Muscle of leg (tissue), 11 donors: ENCODE data around the gene WDR26. TPM values are rescaled to one million over a fixed set of nuclear protein-coding genes. Genes with fewer than 3 reads are reported as not detected.
"Not testable (repeated sequence)": the region's sequence is repeated elsewhere in the genome, so short reads cannot be mapped to it uniquely, and the experiment has no call there.

Source experiments
- DNase-seq: peaks from one replicate; pipeline ENCODE4 v3.0.0; 2013
- H3K27ac ChIP-seq: one replicate; pipeline ENCODE4 v1.5.1; 2013; ENCODE audit warnings: mild to moderate bottlenecking, low read length, control low read depth
- H3K27me3 ChIP-seq: one replicate; pipeline ENCODE4 v1.6.1; 2013; ENCODE audit warnings: low read length; ENCODE audit not compliant: control insufficient read depth, insufficient read depth
- H3K36me3 ChIP-seq: one replicate; pipeline ENCODE4 v1.6.1; 2013; ENCODE audit warnings: low read length; ENCODE audit not compliant: control insufficient read depth, insufficient read depth
- H3K4me1 ChIP-seq: one replicate; pipeline ENCODE4 v1.6.1; 2013; ENCODE audit warnings: low read length; ENCODE audit not compliant: control insufficient read depth, insufficient read depth
- H3K4me3 ChIP-seq: one replicate; pipeline ENCODE4 v1.5.1; 2013; ENCODE audit warnings: low read length, control low read depth
- H3K9me3 ChIP-seq: replicated peaks from 2 replicates; pipeline ENCODE4 v1.6.1; 2013; ENCODE audit warnings: low read depth, low read length; ENCODE audit not compliant: control insufficient read depth
- WGBS: methylation state at CpG from one replicate; pipeline ENCODE4 v1.1.5; 2013; ENCODE audit warnings: missing lambda C conversion rate; ENCODE audit not compliant: insufficient coverage; 5-methylcytosine and 5-hydroxymethylcytosine counted together
- polyA plus RNA-seq, 8 donors: library from polyadenylated mRNA; unstranded; fragments of 120-200 nt; gene quantifications; one replicate each; pipeline versions ENCODE4 v1.2.1 to v1.2.3, GENCODE V29; 2013; ENCODE audit warnings: inconsistent platforms in 1 of 8, low replicate concordance in 1 of 8; ENCODE audit not compliant: insufficient read length in 8 of 8, insufficient read depth in 1 of 8
- total RNA-seq: library from RNA; stranded (reverse); fragments of 120-200 nt; gene quantifications from one replicate; pipeline ENCODE4 v1.2.4, GENCODE V29; 2013

WDR26 gene
- total and polyA plus RNA-seq, 9 donors: 39.8 to 77.9 (median 62.6) TPM

DNA sequence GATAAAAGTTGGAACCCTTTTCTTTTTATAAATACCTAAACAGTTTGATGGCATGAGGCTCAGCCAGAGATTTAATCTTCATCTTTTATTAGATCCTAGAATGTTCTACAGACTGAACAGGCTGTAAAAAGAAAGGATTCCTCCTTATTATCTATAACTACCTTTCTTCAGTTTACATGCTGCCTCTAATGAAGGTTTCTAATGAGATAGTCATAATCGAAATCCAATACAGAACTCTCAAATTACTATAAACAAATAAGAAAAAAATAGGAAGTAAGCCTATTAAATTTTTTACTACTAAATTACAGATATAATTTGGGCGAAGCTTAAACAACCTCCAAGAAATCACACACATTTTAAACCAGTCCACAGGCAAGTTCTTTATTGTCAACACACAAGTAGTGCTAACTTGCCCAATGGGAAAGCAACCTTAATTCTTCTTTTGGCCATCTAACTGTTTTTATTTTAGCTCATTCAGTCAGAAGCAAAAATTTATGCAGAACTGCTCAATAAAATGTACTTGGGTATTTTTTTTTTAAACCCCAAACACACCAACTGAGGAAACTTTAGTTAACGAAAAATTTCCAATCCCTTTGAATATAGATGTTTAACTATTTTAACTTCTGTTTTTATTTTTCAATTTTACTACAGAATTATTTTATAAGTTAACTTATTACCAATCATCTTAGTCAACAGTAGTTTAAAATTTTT is 4.8 kb downstream of the WDR26 start:
- no CpG with 5 or more reads among the region's 3 CpGs for WGBS
- peaks cover 5% of the 10 kb centered on the region for H3K36me3 ChIP-seq
- peaks cover 3% of the 10 kb centered on the region for H3K4me1 ChIP-seq
- H3K4me3 ChIP-seq: no peak overlapping the region
- no peak overlapping the region for H3K27ac ChIP-seq
- H3K9me3 ChIP-seq: no peaks in the 10 kb centered on the region
- DNase-seq: no peak
- no peaks in the 10 kb centered on the region for H3K27me3 ChIP-seq

DNA sequence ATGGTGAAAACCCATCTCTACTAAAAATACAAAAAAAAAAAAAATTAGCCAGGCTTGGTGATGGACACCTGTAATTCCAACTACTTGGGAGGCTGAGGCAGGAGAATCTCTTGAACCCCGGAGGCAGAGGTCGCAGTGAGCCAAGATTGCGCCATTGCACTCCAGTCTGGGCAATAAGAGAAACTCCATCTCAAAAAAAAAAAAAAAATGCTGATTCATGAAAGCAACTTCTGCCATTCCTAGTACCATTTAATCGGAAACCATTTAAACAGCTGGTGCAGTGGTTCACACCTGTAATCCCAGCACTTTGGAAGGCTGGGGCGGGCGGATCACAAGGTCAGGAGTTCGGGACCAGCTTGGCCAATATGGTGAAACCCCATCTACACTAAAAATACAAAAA is 5.9 kb downstream of the WDR26 start:
- not testable (repeated sequence) for DNase-seq, H3K4me1 ChIP-seq, H3K27me3 ChIP-seq, H3K27ac ChIP-seq, H3K4me3 ChIP-seq, H3K9me3 ChIP-seq
- peaks cover 11% of the 10 kb centered on the region for H3K36me3 ChIP-seq
- WGBS: 91% methylated on average over 4 of the region's 7 CpGs

DNA sequence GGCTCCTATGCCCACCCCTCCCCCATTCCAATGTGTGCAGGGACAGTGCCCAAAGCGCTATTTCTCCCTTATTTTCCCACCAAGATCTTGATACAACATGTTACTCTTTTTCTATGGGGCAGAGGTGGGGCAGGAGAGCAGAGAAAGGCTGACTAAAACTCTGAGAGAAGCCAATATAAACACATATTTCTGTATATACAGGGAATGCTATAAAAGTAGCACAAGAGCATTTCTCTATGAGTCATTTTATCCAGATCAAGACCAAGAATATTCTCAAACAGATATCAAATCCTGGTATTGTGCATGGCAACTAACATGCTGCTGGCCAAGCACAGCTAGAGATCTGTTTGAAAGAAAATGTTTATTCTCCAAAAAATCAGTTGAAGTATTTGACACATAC is 7.3 kb downstream of the WDR26 start:
- H3K4me3 ChIP-seq: no peak overlapping the region
- WGBS: no CpG with 5 or more reads among the region's 1 CpG
- H3K9me3 ChIP-seq: no peaks in the 10 kb centered on the region
- H3K27ac ChIP-seq: no peak overlapping the region
- H3K27me3 ChIP-seq: no peaks in the 10 kb centered on the region
- no peak for DNase-seq
- peaks cover 18% of the 10 kb centered on the region for H3K36me3 ChIP-seq
- no peaks in the 10 kb centered on the region for H3K4me1 ChIP-seq

DNA sequence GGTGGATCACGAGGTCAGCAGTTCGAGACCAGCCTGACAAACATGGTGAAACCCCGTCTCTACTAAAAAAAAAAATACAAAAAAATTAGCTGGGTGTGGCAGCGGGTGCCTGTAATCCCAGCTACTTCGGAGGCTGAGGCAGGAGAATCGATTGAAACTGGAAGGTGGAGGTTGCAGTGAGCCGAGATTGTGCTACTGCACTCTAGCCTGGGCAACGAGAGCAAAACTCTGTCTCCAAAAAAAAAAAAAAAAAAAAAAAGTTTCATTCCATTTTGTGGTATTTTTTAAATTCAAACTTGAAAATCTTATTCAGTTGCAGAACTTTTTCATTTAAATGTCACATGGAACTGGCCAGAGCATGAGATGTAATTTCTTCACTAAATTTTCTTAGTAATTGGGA is 7.7 kb downstream of the WDR26 start:
- H3K4me1 ChIP-seq, H3K27ac ChIP-seq, H3K4me3 ChIP-seq, H3K9me3 ChIP-seq, DNase-seq, H3K27me3 ChIP-seq: not testable (repeated sequence)
- peaks cover 22% of the 10 kb centered on the region for H3K36me3 ChIP-seq
- WGBS: 92% methylated on average over 2 of the region's 8 CpGs

DNA sequence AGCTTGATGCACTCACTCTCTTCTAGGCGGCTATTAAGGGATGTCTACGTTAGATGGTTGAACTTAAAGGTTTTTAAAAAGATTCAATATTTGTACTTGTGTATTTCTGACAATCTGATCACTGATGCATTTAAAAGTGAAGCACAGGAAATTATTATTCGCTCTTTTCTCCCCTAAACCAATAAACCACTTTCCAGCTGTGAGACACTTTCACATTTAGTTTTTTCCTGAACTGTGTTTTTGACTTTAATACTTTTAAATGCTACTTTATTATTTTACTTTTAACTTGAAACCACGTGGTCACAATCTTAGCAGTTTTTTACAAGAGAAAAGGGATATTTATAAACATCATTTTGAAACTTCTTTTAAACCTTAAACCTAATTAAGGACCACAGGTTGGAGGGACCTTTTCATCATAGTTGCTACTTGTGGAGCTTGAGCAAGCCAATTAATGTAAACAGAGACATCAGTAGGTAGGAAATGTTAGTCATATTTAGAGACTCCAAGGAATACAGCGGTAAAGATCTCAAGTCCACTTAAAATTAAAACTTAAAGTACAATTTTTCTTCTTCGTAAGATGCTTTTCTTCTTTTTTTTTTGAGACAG is 9.2 kb downstream of the WDR26 start:
- 100% methylated on average over 2 of the region's 6 CpGs for WGBS
- no peak overlapping the region for H3K4me3 ChIP-seq
- no peaks in the 10 kb centered on the region for H3K27me3 ChIP-seq
- H3K36me3 ChIP-seq: peaks cover 32% of the 10 kb centered on the region
- no peak overlapping the region for H3K27ac ChIP-seq
- no peaks in the 10 kb centered on the region for H3K4me1 ChIP-seq
- H3K9me3 ChIP-seq: no peaks in the 10 kb centered on the region
- no peak for DNase-seq

DNA sequence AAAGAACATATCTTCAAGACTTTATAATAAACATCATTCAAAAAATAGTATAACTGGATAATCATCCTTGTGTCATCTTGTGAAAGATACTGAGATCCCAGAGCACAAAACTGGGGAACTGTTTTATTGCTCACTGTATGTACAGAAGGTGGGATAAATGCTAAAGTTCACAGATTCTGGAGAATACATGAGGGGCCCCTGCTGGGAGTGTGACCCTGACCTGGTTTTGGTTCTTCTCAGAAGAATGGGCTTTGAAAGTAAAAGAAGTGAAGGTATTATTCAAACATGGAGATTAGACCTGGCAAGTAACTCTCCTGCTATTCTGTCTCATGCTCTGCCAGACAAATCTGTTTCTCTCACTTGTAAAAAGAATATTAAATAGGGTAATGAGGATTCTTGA is 14.5 kb downstream of the WDR26 start:
- Histone ChIP-seq H3K4me1 (no peaks in the 10 kb centered on the region), H3K4me3 (no peak overlapping the region), H3K27ac (no peak overlapping the region), H3K36me3 (peaks cover 52% of the 10 kb centered on the region), H3K9me3 (no peaks in the 10 kb centered on the region), H3K27me3 (no peaks in the 10 kb centered on the region)
- no peak for DNase-seq

DNA sequence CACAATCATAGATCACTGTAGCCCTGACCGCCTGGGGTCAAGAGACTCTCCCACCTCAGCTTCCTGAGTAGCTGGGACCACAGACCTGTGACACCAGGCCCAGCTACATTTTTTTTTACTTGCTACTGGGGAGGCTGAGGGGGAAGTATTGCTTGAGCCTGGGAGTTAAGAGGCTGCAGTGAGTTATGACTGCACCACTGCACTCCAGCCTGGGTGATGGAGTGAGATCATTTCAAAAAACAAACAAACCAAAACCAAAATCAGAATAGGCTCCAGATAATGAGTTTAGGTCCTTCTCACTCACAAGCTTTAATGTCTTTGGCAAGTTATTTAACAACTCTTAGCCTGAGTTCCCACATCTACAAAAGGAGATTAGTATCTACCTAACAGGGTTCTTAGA is 22.8 kb downstream of the WDR26 start:
- Histone ChIP-seq H3K36me3 (peaks cover 27% of the 10 kb centered on the region), H3K4me3 (no peak overlapping the region), H3K9me3 (no peaks in the 10 kb centered on the region), H3K4me1 (no peaks in the 10 kb centered on the region), H3K27ac (no peak overlapping the region), H3K27me3 (no peaks in the 10 kb centered on the region)
- DNase-seq: no peak
- WGBS: no CpG with 5 or more reads among the region's 1 CpG

DNA sequence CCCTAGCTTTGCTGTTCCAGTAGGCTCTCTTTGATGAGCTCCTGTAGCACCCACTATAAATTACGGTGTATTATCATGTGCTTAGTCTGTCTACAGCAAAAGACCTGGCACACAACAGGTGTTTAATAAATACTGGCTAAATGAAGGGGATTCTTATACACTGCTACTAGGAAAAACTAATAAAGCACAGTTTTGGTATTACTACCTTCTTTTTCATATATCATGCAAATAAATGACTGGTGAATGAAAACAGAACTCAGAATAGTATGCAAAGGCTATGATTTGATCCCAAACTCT is 26.4 kb downstream of the WDR26 start:
- Histone ChIP-seq H3K4me1 (no peaks in the 10 kb centered on the region), H3K36me3 (peaks cover 28% of the 10 kb centered on the region), H3K4me3 (no peak overlapping the region), H3K27me3 (no peaks in the 10 kb centered on the region), H3K27ac (no peak overlapping the region), H3K9me3 (no peaks in the 10 kb centered on the region)
- WGBS: no CpG with 5 or more reads among the region's 1 CpG
- DNase-seq: no peak

DNA sequence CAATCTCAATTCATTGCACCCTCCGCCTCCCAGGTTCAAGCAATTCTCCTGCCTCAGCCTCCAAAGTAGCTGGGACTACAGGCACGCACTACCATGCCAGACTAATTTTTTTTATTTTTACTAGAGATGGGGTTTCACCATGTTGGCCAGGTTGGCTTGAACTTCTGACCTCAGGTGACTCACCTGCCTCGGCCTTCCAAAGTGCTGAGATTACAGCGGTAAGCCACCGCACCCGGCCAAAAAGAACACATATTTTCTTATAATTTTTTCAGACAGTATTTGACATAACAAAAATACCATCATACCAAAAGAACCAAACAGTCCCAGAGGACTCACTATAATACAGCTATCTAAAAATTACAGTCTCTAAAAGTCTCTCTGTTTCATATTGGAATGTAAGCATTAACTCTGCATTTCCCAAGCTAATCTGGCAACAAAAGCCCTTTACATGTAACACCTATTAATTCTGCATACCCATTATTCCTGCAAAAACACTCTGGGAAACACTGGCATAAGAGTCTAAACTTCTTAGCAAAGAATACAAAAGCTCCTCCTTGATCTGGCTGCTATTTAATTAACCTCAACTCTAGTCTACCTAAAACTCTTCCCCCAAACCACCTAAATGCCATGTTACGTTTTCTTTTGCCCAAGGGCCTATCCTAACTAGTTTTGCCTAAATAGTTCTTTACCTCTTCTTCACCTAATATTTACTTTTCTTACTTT is 26.9 kb downstream of the WDR26 start:
- Histone ChIP-seq H3K4me1 (no peaks in the 10 kb centered on the region), H3K9me3 (no peaks in the 10 kb centered on the region), H3K27me3 (no peaks in the 10 kb centered on the region), H3K4me3 (no peak overlapping the region), H3K27ac (no peak overlapping the region), H3K36me3 (peaks cover 27% of the 10 kb centered on the region)
- 75% methylated on average over 2 of the region's 7 CpGs for WGBS
- DNase-seq: no peak

DNA sequence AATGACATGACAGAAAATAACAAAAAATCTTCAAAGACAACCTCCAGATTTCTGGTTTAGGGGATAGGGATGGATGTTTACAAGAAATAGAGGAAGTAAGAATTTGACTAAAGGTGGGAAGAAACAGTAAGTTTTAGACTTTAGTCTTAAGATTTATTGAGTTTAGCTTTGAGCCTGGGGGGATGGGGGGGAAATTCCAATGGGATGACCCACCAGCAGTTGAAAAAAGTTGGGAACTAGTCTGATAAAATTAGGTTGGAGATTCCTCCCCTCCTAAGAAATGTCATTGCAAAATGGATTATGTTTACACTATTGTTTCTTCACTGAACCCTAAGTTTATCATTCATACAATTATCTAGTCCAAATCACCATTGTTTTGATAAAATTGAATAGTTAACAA is 28.4 kb downstream of the WDR26 start:
- Histone ChIP-seq H3K9me3 (no peaks in the 10 kb centered on the region), H3K27ac (no peak overlapping the region), H3K36me3 (peaks cover 27% of the 10 kb centered on the region), H3K4me3 (no peak overlapping the region), H3K27me3 (no peaks in the 10 kb centered on the region), H3K4me1 (no peaks in the 10 kb centered on the region)
- DNase-seq: no peak
